ELF-1 (cell line): Measurements from ENCODE around the gene SLC66A3.

Source experiments
- DNase-seq: peaks from one replicate; pipeline ENCODE4 v3.0.0-alpha.2; 2016; ENCODE audit warnings: low read depth, low spot score

SLC66A3 gene

GRCh38 chr2:11134349-11134748 is 20.9 kb upstream of the SLC66A3 start:
- DNase-seq = no peak

- DNase-seq = no peak
Observed at GRCh38 chr2:11140492-11140891, 14.8 kb upstream of the SLC66A3 start.

GRCh38 chr2:11141319-11141718 is 13.9 kb upstream of the SLC66A3 start:
- DNase-seq = no peak

GRCh38 chr2:11142330-11142729 is 12.9 kb upstream of the SLC66A3 start:
- no peak for DNase-seq

- DNase-seq = no peak
Observed at GRCh38 chr2:11142987-11143386, 12.3 kb upstream of the SLC66A3 start.

- DNase-seq = no peak
Observed at GRCh38 chr2:11144077-11144737, 11.1 kb upstream of the SLC66A3 start.

GRCh38 chr2:11144738-11145079 is 10.6 kb upstream of the SLC66A3 start:
- no peak for DNase-seq

- DNase-seq = no peak
Observed at GRCh38 chr2:11145350-11145749, 9.9 kb upstream of the SLC66A3 start.

GRCh38 chr2:11146076-11146475 is 9.2 kb upstream of the SLC66A3 start:
- DNase-seq = no peak

- DNase-seq = no peak
Observed at GRCh38 chr2:11147263-11147662, 8.0 kb upstream of the SLC66A3 start.

- DNase-seq = no peak
Observed at GRCh38 chr2:11152591-11152990, 2.7 kb upstream of the SLC66A3 start.

GRCh38 chr2:11154016-11154922 is 998 bp upstream of the SLC66A3 start:
- DNase-seq = no peak

GRCh38 chr2:11154923-11155380 is 315 bp upstream of the SLC66A3 start:
- peak; percentile 89 for DNase-seq

GRCh38 chr2:11156396-11157075 is 1.3 kb downstream of the SLC66A3 start:
- no peak for DNase-seq

GRCh38 chr2:11157296-11157695 is 2.0 kb downstream of the SLC66A3 start:
- DNase-seq = no peak

GRCh38 chr2:11157731-11158130 is 2.5 kb downstream of the SLC66A3 start:
- no peak for DNase-seq

- no peak for DNase-seq
Observed at GRCh38 chr2:11158916-11159573, 3.8 kb downstream of the SLC66A3 start.

- DNase-seq = no peak
Observed at GRCh38 chr2:11159574-11160170, 4.4 kb downstream of the SLC66A3 start.

- no peak for DNase-seq
Observed at GRCh38 chr2:11160256-11160655, 5.0 kb downstream of the SLC66A3 start.

GRCh38 chr2:11160731-11161455 is 5.6 kb downstream of the SLC66A3 start:
- DNase-seq = no peak

- DNase-seq = no peak
Observed at GRCh38 chr2:11161747-11162146, 6.5 kb downstream of the SLC66A3 start.
